GM20000 (cell line): ENCODE results near the gene JAKMIP3.

ENCODE experiments used
- DNase-seq: peaks from one replicate; pipeline ENCODE4 v3.0.0; 2012; ENCODE audit warnings: low spot score
- TF ChIP-seq, protein P1 (sequence below): IDR thresholded peaks from 2 replicates; pipeline ENCODE4 v1.5.1; 2012; ENCODE audit warnings: mild to moderate bottlenecking, control low read depth; ENCODE audit errors: extremely low read depth, missing control alignments

Gene JAKMIP3

GRCh38 chr10:132064771-132065437, 842 bp upstream of the JAKMIP3 start:
- TF ChIP-seq, protein P1, sequence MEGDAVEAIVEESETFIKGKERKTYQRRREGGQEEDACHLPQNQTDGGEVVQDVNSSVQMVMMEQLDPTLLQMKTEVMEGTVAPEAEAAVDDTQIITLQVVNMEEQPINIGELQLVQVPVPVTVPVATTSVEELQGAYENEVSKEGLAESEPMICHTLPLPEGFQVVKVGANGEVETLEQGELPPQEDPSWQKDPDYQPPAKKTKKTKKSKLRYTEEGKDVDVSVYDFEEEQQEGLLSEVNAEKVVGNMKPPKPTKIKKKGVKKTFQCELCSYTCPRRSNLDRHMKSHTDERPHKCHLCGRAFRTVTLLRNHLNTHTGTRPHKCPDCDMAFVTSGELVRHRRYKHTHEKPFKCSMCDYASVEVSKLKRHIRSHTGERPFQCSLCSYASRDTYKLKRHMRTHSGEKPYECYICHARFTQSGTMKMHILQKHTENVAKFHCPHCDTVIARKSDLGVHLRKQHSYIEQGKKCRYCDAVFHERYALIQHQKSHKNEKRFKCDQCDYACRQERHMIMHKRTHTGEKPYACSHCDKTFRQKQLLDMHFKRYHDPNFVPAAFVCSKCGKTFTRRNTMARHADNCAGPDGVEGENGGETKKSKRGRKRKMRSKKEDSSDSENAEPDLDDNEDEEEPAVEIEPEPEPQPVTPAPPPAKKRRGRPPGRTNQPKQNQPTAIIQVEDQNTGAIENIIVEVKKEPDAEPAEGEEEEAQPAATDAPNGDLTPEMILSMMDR = no peak
- DNase-seq = no peak

- no peak for DNase-seq
- TF ChIP-seq, protein P1 = no peak
These were observed 440 bp downstream of the JAKMIP3 start for GRCh38 chr10:132066186-132066585.

DNA sequence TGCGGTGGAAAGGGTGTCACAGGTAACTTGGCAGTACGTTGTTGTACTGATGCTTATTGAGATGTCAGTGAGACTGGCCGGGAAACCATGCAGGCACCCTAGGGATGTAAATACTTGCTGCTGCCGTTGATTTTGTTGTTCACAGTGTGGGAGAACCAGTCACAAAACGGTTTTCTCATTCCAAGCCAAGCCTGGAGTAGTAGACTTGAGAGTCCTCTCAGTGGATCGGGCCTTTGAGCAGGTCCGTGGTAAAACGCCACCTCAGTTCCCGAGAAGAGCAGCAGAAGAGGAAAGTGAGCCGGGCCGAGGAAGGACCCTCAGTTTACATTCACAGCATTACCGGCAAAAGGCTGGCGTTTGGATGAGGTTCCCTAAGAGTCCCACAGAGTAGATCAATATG, 1.1 kb downstream of the JAKMIP3 start:
- TF ChIP-seq, protein P1 = no peak
- DNase-seq = no peak

GRCh38 chr10:132068431-132069121, 2.8 kb downstream of the JAKMIP3 start:
- DNase-seq = no peak
- TF ChIP-seq, protein P1 = no peak

DNA sequence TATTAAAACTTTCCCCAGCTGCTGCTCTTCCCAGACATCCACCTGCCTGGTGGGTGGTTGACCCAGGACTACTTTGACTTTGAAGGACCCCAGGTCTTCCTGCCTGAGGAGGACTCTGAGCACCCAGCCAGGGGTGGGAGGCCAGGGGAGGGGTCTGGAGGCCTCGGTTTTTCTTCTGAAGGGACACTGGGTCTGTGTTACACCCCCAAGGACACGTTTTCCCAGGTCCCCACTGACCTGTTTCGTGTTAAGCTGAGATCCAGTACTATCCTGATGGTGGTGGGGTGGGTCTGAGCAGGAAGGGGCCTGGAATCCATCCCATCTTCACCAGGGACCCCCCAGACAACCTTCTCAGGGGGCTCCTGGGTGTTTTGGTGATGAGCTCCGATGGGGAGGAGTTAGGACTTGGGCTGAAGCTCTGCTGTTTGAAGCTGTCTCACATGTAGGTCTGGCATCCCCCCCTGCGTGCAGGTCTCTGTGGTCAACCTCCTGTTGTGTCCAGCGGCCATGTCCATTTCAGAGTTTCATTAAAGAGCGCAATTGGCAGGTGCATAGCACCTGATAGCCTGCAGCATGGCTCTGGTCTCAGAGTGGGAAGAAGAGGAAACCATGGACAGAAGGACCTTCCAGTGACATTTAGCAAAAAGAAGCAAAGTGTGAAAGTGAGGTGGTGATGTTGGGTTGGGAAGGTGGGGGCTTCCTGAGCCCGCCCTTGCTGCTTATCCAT, 3.5 kb downstream of the JAKMIP3 start:
- no peak for DNase-seq
- TF ChIP-seq, protein P1 = no peak

DNA sequence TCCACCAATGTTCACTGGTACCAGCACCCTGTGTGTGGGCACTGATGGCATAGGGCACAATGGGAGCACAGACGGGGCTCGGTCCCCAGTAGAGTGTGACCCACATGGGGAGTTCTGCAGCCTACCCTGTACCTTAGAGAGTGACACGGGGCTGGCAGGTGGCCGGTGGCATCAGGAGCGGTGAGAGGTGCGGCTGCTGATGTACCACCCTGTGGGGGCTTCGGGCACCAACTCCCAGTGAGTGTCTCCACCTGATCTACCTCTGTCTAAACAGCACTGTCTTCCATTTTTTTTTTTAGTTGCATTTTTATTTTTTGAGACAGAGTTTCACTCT, 4.1 kb downstream of the JAKMIP3 start:
- TF ChIP-seq, protein P1 = no peak
- no peak for DNase-seq

- no peak for DNase-seq
- TF ChIP-seq, protein P1 = no peak
These were observed 5.0 kb downstream of the JAKMIP3 start for GRCh38 chr10:132070724-132071123.
